ENCODE data around the gene ETS1. TPM values are rescaled to one million over a fixed set of nuclear protein-coding genes. Genes with fewer than 3 reads are reported as not detected.

The ETS1 gene
- total RNA-seq, 3 donors from 2014 or later (not counting 1 experiment from before 2014, with no cell fraction given) = 532 to 684 (median 589) TPM

DNA sequence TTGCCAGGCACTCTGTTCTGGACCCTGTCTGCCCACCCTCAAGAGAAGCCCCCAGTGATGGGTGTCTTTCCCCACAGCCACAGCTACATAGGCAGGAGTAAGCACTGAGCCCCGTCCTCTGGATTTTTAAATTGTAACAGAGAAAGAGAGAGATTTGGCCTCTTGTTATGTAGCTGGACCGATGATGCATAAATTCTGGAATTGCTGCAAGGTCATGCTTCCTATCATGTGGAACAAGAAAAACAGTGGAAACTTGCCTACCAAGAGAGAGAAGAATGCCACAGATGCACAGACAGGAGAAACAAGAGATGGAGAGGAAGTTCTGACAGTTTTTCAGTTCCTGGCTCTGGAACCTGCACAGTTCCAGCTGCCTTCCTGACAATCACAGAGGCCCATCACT lies 150.2 kb downstream of the ETS1 start:
- 93% methylated on average over 2 of the region's 2 CpGs for WGBS (ENCODE audit: insufficient coverage)
- H3K27ac Mint-ChIP-seq = no peak overlapping the region

DNA sequence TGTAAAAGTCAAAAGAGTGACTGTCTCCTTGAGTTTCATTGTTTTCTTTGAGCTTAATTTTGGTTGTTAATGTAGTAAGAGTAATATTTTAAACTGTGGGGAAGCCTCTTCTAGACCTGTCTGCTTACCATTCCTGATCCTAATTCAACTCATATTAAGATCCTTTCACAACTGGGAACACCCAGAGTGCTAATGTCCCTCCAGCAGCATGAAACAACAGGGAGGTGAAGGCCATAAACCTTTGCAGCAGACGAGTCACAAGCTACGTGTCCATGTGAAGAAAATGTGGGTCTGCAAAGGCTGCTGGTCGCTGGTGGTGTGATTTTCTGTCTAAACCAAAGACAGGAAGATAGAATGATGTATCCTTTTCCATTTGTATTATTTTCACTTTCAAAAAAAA lies 152.5 kb downstream of the ETS1 start:
- Histone ChIP-seq H3K4me1 (ENCODE audit: control insufficient read depth, insufficient read depth, low read length) (peaks cover 3% of the 10 kb centered on the region), H3K36me3 (ENCODE audit: control insufficient read depth, insufficient read depth, low read length) (no peaks in the 10 kb centered on the region), H3K27ac (ENCODE audit: low read length) (no peak overlapping the region), H3K4me3 (ENCODE audit: low read length) (no peak overlapping the region), H3K27me3 (ENCODE audit: control insufficient read depth, insufficient read depth, low read length) (no peaks in the 10 kb centered on the region), H3K9me3 (ENCODE audit: control insufficient read depth, insufficient read depth, low read length) (no peaks in the 10 kb centered on the region)
- peak in 1 of 3 donors; percentile 33 for ATAC-seq
- DNase-seq = no peak
- H3K27me3 Mint-ChIP-seq (ENCODE audit: low read depth in 2 of 2) = no peaks in the 10 kb centered on the region
- H3K36me3 Mint-ChIP-seq = no peaks in the 10 kb centered on the region
- peak overlapping the region; percentile 0 to 65 for H3K27ac Mint-ChIP-seq
- H3K9me3 Mint-ChIP-seq = no peaks in the 10 kb centered on the region
- WGBS (ENCODE audit: insufficient coverage) = 43% methylated on average over 2 of the region's 3 CpGs
- intact Hi-C loops (cut with micrococcal nuclease) = no loop called here
- TF ChIP-seq, protein P1, sequence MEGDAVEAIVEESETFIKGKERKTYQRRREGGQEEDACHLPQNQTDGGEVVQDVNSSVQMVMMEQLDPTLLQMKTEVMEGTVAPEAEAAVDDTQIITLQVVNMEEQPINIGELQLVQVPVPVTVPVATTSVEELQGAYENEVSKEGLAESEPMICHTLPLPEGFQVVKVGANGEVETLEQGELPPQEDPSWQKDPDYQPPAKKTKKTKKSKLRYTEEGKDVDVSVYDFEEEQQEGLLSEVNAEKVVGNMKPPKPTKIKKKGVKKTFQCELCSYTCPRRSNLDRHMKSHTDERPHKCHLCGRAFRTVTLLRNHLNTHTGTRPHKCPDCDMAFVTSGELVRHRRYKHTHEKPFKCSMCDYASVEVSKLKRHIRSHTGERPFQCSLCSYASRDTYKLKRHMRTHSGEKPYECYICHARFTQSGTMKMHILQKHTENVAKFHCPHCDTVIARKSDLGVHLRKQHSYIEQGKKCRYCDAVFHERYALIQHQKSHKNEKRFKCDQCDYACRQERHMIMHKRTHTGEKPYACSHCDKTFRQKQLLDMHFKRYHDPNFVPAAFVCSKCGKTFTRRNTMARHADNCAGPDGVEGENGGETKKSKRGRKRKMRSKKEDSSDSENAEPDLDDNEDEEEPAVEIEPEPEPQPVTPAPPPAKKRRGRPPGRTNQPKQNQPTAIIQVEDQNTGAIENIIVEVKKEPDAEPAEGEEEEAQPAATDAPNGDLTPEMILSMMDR (IDR thresholded peaks at IDR 0.05) = no peak
- H3K4me1 Mint-ChIP-seq = peaks cover 23 to 24% of the 10 kb centered on the region in 2 donors
- no peak overlapping the region for H3K4me3 Mint-ChIP-seq

More for the DNA sequence above, 150.2 kb downstream of the ETS1 start:
- Mint-ChIP-seq H3K27me3 (ENCODE audit: low read depth in 2 of 2) (no peaks in the 10 kb centered on the region), H3K36me3 (no peaks in the 10 kb centered on the region), H3K4me3 (no peak overlapping the region), H3K4me1 (peaks cover 23 to 24% of the 10 kb centered on the region in 2 donors), H3K9me3 (no peaks in the 10 kb centered on the region)
- no peaks in the 10 kb centered on the region for H3K9me3 ChIP-seq (ENCODE audit: control insufficient read depth, insufficient read depth, low read length)
- ATAC-seq (no peak), DNase-seq (no peak)
- H3K4me3 ChIP-seq (ENCODE audit: low read length) = no peak overlapping the region
- peaks cover 3% of the 10 kb centered on the region for H3K4me1 ChIP-seq (ENCODE audit: control insufficient read depth, insufficient read depth, low read length)
- H3K36me3 ChIP-seq (ENCODE audit: control insufficient read depth, insufficient read depth, low read length) = no peaks in the 10 kb centered on the region
- intact Hi-C loops (cut with micrococcal nuclease) = no loop called here
- TF ChIP-seq, protein P1 (IDR thresholded peaks at IDR 0.05) = no peak
- H3K27ac ChIP-seq (ENCODE audit: low read length) = no peak overlapping the region
- no peaks in the 10 kb centered on the region for H3K27me3 ChIP-seq (ENCODE audit: control insufficient read depth, insufficient read depth, low read length)

DNA sequence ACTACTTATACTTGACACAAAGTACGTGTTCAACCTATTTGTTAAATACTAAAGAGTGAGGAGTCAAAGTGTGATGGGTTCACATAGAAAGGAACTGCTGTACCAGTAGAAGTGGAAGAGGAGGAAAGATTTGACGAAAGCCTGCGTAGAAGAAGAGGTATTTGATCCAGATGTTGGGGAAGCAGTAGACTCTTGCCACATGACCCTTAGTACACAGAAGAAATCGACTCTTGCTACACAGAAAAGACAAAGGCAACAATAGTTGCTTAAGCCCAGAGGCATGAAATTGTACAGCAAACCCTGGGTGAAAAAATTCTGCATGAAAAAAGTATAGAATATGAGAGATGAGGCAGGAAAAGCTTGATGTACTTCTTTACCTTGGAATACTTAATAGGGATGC lies 152.9 kb downstream of the ETS1 start:
- H3K27me3 ChIP-seq (ENCODE audit: control insufficient read depth, insufficient read depth, low read length) = no peaks in the 10 kb centered on the region
- H3K27ac ChIP-seq (ENCODE audit: low read length) = no peak overlapping the region
- Mint-ChIP-seq H3K4me1 (peaks cover 23 to 24% of the 10 kb centered on the region in 2 donors), H3K4me3 (no peak overlapping the region), H3K27me3 (ENCODE audit: low read depth in 2 of 2) (no peaks in the 10 kb centered on the region), H3K36me3 (no peaks in the 10 kb centered on the region), H3K27ac (peak overlapping the region; percentile 0 to 65), H3K9me3 (no peaks in the 10 kb centered on the region)
- no peak overlapping the region for H3K4me3 ChIP-seq (ENCODE audit: low read length)
- no peaks in the 10 kb centered on the region for H3K36me3 ChIP-seq (ENCODE audit: control insufficient read depth, insufficient read depth, low read length)
- ATAC-seq = no peak
- 95% methylated on average over 3 of the region's 4 CpGs for WGBS (ENCODE audit: insufficient coverage)
- DNase-seq = no peak
- intact Hi-C loops (cut with micrococcal nuclease) = no loop called here
- TF ChIP-seq, protein P1 (IDR thresholded peaks at IDR 0.05) = no peak
- no peaks in the 10 kb centered on the region for H3K9me3 ChIP-seq (ENCODE audit: control insufficient read depth, insufficient read depth, low read length)
- peaks cover 3% of the 10 kb centered on the region for H3K4me1 ChIP-seq (ENCODE audit: control insufficient read depth, insufficient read depth, low read length)

GRCh38 chr11:128432926-128433325 lies 154.4 kb downstream of the ETS1 start:
- intact Hi-C loops (cut with micrococcal nuclease) = no loop called here
- ATAC-seq = no peak
- H3K36me3 Mint-ChIP-seq = no peaks in the 10 kb centered on the region

More at GRCh38 chr11:128432926-128433325, 154.4 kb downstream of the ETS1 start:
- Mint-ChIP-seq H3K27me3 (ENCODE audit: low read depth in 2 of 2) (no peaks in the 10 kb centered on the region), H3K27ac (no peak overlapping the region), H3K4me1 (peaks cover 23 to 24% of the 10 kb centered on the region in 2 donors), H3K4me3 (no peak overlapping the region), H3K9me3 (no peaks in the 10 kb centered on the region)
- TF ChIP-seq, protein P1 (IDR thresholded peaks at IDR 0.05) = no peak
- Histone ChIP-seq H3K27me3 (ENCODE audit: control insufficient read depth, insufficient read depth, low read length) (no peaks in the 10 kb centered on the region), H3K9me3 (ENCODE audit: control insufficient read depth, insufficient read depth, low read length) (no peaks in the 10 kb centered on the region), H3K4me1 (ENCODE audit: control insufficient read depth, insufficient read depth, low read length) (peaks cover 3% of the 10 kb centered on the region), H3K36me3 (ENCODE audit: control insufficient read depth, insufficient read depth, low read length) (no peaks in the 10 kb centered on the region), H3K4me3 (ENCODE audit: low read length) (no peak overlapping the region), H3K27ac (ENCODE audit: low read length) (no peak overlapping the region)
- no peak for DNase-seq
